GM18867 (cell line): Measurements from ENCODE around the gene PMCH.
"Not testable (repeated sequence)": the region's sequence is repeated elsewhere in the genome, so short reads cannot be mapped to it uniquely, and the experiment has no call there.

Experiments
- ATAC-seq: cut with Tn5 transposase; IDR thresholded peaks from one replicate; pipeline ENCODE4 v1.9.1; 2021; ENCODE audit warnings: mild to moderate bottlenecking, moderate library complexity; ENCODE audit not compliant: unreplicated experiment

PMCH gene

GRCh38 chr12:102147062-102147587, 50.5 kb downstream of the PMCH start:
- not testable (repeated sequence) for ATAC-seq
